ENCODE data around the gene DPPA2.

GRCh38 chr3:109297496-109297895 is 18.8 kb downstream of the DPPA2 start:
- TF ChIP-seq EZH2 (IDR thresholded peaks at IDR 0.05; ENCODE audit: insufficient read depth, poor library complexity, severe bottlenecking) (no peak), EZH2phosphoT487 (IDR thresholded peaks at IDR 0.05; ENCODE audit: insufficient read depth, low read depth) (no peak)
